Gastrocnemius medialis (tissue), 4 donors: ENCODE data around the gene ARPC5L. TPM values are rescaled to one million over a fixed set of nuclear protein-coding genes. Genes with fewer than 3 reads are reported as not detected.

Source experiments
- ATAC-seq, 2 donors: fragments of 150-250 bp; one replicate each; pipeline ENCODE4 v1.9.1; 2016
- DNase-seq, 2 donors: peaks; one replicate each; pipeline ENCODE4 v3.0.0-alpha.2; 2019
- H3K27ac ChIP-seq, 4 donors: fragments of 200-600 bp; sonication (generic); 1 replicate in 1 of 4; 2 replicates in 3 of 4; pipeline ENCODE4 v1.5.1; 2016 to 2018; ENCODE audit warnings: mild to moderate bottlenecking in 2 of 4, moderate library complexity in 1 of 4
- H3K27me3 ChIP-seq, 3 donors: fragments of 200-600 bp; sonication (generic) in 2 of 3; 1 replicate in 1 of 3; 2 replicates in 2 of 3; pipeline versions ENCODE4 v1.5.1 to v1.6.0; 2016 to 2019; ENCODE audit warnings: mild to moderate bottlenecking in 1 of 3, moderate library complexity in 1 of 3
- H3K36me3 ChIP-seq, 2 donors: fragments of 200-600 bp; sonication (generic) in 1 of 2; one replicate each; pipeline ENCODE4 v1.5.1; 2017 to 2018
- H3K4me1 ChIP-seq, 2 donors: fragments of 200-600 bp; sonication (generic) in 1 of 2; one replicate each; pipeline ENCODE4 v1.5.1; 2016 to 2017; ENCODE audit warnings: mild to moderate bottlenecking in 2 of 2
- H3K4me3 ChIP-seq, 4 donors: fragments of 200-600 bp; sonication (generic) in 3 of 4; 1 replicate in 1 of 4; 2 replicates in 3 of 4; pipeline ENCODE4 v1.5.1; 2016 to 2019; ENCODE audit warnings: mild to moderate bottlenecking in 2 of 4
- H3K9me3 ChIP-seq, 3 donors: fragments of 200-600 bp; sonication (generic) in 2 of 3; 1 replicate in 1 of 3; 2 replicates in 2 of 3; pipeline ENCODE4 v1.5.1; 2016 to 2019
- POLR2A ChIP-seq, 2 donors: fragments of 450-650 bp; IDR thresholded peaks; one replicate each; pipeline ENCODE4 v1.6.1; 2017; ENCODE audit warnings: antibody characterized with exemption in 2 of 2, mild to moderate bottlenecking in 2 of 2, moderate library complexity in 2 of 2
- in situ Hi-C, 4 donors: fragments of 200-750 bp; cut with MboI; loops; one replicate each; pipeline versions ENCODE4 v1.15.0 to v1.8.0; 2017; ENCODE audit warnings: low sequenced_read_pairs in 4 of 4
- intact Hi-C: fragments of 100-400 bp; cut with DNase I; formaldehyde crosslinking; loops from one replicate; pipeline ENCODE4 v1.15.1; 2023; ENCODE audit warnings: low total_unique reads
- total RNA-seq, 4 donors: library from RNA; depleted of rRNA; stranded (reverse); fragments of >200 nt; gene quantifications; one replicate each; pipeline versions ENCODE4 v1.1.0 to v1.2.3, GENCODE V29; 2016
- TF ChIP-seq, protein P1 (sequence below), 5 experiments: fragments of 450-650 bp in 3 of 5; fragments of 200-600 bp in 2 of 5; sonication (generic) in 2 of 5; IDR thresholded peaks in 4 of 5; conservative IDR thresholded peaks in 1 of 5; 1 replicate in 4 of 5; 2 replicates in 1 of 5; pipeline ENCODE4 v1.5.1; 2016 to 2019; ENCODE audit warnings: antibody characterized with exemption in 5 of 5, mild to moderate bottlenecking in 3 of 5, moderate library complexity in 3 of 5

ARPC5L gene
- total RNA-seq, 4 donors from 2014 or later, result 28.9 to 47.1 (median 29.2) TPM

DNA sequence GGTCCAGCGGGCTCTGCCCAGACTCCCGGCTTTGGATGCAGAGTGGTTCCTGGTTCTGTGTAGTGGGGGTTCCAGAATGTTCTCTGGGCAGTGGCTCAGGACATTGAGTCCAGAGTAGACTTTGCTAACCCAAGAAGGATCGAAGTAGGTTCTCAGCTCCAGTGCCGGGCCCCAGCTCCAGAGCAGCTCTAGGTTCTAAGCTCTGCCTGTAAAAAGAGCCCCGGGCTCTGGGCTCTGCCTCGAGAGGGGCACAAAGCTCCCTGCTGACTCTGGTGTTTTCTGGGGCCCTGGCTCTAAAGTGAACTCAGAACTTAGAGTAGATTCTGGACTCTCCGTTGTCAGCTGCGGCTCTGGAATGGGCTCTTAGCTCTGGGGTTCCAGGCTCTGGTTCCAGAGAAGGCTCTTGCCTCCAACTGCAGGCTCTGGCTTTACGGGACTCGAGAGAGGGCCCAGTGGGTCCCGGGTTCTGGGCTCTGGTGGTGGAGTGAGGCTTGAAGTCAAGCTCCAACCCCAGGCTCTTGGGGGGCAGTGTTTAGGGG lies 8.3 kb upstream of the ARPC5L start:
- DNase-seq (no peak), ATAC-seq (no peak)
- Histone ChIP-seq H3K4me3 (peak overlapping the region; percentile 35 to 59 (median 50)), H3K27ac (peak overlapping the region in 1 of 4 donors; percentile 89), H3K27me3 (no peaks in the 10 kb centered on the region), H3K4me1 (peaks cover 31 to 33% of the 10 kb centered on the region in 2 donors), H3K36me3 (peaks cover 0 to 20% of the 10 kb centered on the region in 2 donors), H3K9me3 (no peaks in the 10 kb centered on the region)
- intact Hi-C loops (no loop called here), in situ Hi-C loops (loop anchor here in 2 of 4 donors (5.0 kb wide), 1 partner anchor 81 kb away; the partner anchor contains the start of gene NR6A1 (in 2 of the 2))
- TF ChIP-seq, protein P1, sequence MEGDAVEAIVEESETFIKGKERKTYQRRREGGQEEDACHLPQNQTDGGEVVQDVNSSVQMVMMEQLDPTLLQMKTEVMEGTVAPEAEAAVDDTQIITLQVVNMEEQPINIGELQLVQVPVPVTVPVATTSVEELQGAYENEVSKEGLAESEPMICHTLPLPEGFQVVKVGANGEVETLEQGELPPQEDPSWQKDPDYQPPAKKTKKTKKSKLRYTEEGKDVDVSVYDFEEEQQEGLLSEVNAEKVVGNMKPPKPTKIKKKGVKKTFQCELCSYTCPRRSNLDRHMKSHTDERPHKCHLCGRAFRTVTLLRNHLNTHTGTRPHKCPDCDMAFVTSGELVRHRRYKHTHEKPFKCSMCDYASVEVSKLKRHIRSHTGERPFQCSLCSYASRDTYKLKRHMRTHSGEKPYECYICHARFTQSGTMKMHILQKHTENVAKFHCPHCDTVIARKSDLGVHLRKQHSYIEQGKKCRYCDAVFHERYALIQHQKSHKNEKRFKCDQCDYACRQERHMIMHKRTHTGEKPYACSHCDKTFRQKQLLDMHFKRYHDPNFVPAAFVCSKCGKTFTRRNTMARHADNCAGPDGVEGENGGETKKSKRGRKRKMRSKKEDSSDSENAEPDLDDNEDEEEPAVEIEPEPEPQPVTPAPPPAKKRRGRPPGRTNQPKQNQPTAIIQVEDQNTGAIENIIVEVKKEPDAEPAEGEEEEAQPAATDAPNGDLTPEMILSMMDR (IDR thresholded peaks at IDR 0.05 in 4 of 5, conservative IDR thresholded peaks at IDR 0.05 in 1 of 5), result no peak
- no peak for TF ChIP-seq POLR2A (IDR thresholded peaks at IDR 0.05)

DNA sequence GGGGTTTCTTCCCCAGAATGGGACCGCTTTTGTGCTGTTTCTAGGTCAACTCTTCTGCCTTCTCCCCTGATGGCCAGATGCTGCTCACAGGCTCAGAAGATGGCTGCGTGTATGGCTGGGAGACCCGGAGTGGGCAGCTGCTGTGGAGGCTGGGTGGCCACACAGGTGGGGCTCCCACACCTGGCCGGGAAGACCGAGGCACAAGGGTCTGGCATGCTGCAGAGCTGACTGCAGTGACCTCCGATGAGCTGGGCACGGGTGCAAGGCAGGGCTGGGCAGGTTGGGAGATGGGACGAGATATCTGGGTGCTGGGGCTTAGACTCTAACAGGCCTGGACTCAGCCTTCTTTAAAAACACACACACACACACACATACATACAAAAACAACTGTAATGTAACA lies 7.8 kb upstream of the ARPC5L start:
- ATAC-seq (no peak), DNase-seq (no peak)
- intact Hi-C loops (no loop called here), in situ Hi-C loops (loop anchor here in 2 of 4 donors (5.0 kb wide), 1 partner anchor 82 kb away; the partner anchor contains the start of gene NR6A1 (in 2 of the 2))
- Histone ChIP-seq H3K27ac (no peak overlapping the region), H3K27me3 (no peaks in the 10 kb centered on the region), H3K4me3 (no peak overlapping the region), H3K36me3 (peaks cover 0 to 25% of the 10 kb centered on the region in 2 donors), H3K9me3 (no peaks in the 10 kb centered on the region), H3K4me1 (peaks cover 36 to 38% of the 10 kb centered on the region in 2 donors)
- TF ChIP-seq, protein P1 (IDR thresholded peaks at IDR 0.05 in 4 of 5, conservative IDR thresholded peaks at IDR 0.05 in 1 of 5), result no peak
- no peak for TF ChIP-seq POLR2A (IDR thresholded peaks at IDR 0.05)

DNA sequence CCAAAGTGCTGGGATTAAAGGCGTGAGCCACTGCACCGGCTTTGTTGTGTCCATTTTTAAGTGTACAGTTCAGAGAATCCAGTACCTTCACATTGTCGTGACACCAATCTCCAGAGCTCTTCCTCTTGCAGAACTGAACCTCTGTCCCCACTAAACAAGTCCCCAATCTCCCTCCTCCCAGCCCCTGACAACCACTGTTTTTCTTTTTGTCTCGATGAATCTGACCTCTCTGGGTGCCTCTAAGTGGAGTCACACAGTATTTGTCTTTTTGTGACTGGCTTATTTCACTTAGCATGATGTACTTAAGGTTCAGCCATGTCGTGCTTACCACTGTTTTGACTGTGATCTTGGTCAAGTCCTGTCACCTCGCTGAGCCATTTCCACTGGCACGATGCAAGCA lies 7.1 kb upstream of the ARPC5L start:
- intact Hi-C loops, result no loop called here
- TF ChIP-seq POLR2A (IDR thresholded peaks at IDR 0.05), result no peak
- TF ChIP-seq, protein P1 (IDR thresholded peaks at IDR 0.05 in 4 of 5, conservative IDR thresholded peaks at IDR 0.05 in 1 of 5), result no peak

DNA sequence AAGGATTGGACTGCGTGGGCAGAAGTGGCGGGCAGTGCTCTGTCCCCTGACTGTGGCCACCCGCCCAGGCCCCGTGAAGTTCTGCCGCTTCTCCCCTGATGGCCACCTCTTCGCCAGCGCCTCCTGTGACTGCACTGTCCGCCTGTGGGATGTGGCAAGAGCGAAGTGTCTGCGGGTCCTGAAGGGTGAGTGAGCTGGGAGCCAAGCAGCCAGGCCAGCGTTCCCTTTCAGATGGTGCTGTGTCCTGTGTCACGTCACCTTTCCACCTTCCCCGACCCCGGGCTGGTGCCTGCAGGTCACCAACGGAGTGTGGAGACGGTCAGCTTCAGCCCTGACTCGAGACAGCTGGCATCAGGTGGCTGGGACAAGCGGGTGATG lies 6.4 kb upstream of the ARPC5L start:
- Histone ChIP-seq H3K4me1 (peaks cover 44 to 49% of the 10 kb centered on the region in 2 donors), H3K4me3 (no peak overlapping the region), H3K27ac (no peak overlapping the region), H3K36me3 (peaks cover 0 to 39% of the 10 kb centered on the region in 2 donors), H3K27me3 (no peaks in the 10 kb centered on the region), H3K9me3 (no peaks in the 10 kb centered on the region)
- in situ Hi-C loops (loop anchor here in 1 of 4 donors (5.0 kb wide), 1 partner anchor 83 kb away; the partner anchor contains the start of gene NR6A1), intact Hi-C loops (no loop called here)
- DNase-seq, result no peak
- ATAC-seq, result no peak
- TF ChIP-seq POLR2A (IDR thresholded peaks at IDR 0.05), result no peak
- TF ChIP-seq, protein P1 (IDR thresholded peaks at IDR 0.05 in 4 of 5, conservative IDR thresholded peaks at IDR 0.05 in 1 of 5), result no peak

More for the DNA sequence above, 7.1 kb upstream of the ARPC5L start:
- in situ Hi-C loops, result loop anchor here in 3 of 4 donors (5.0 kb wide), 1 partner anchor 83 kb away; the partner anchor contains the start of gene NR6A1 (in 3 of the 3)
- Histone ChIP-seq H3K36me3 (peaks cover 0 to 31% of the 10 kb centered on the region in 2 donors), H3K4me3 (no peak overlapping the region), H3K9me3 (no peaks in the 10 kb centered on the region), H3K27me3 (no peaks in the 10 kb centered on the region), H3K27ac (no peak overlapping the region), H3K4me1 (peaks cover 39 to 42% of the 10 kb centered on the region in 2 donors)
- ATAC-seq (no peak), DNase-seq (no peak)
